K562 (cell line): ENCODE measurements around the gene LRRC1.

ENCODE experiments used
- CTCF ChIP-seq, 3 experiments: IDR thresholded peaks in 2 of 3; conservative IDR thresholded peaks in 1 of 3; 2 replicates each; pipeline ENCODE4 v1.5.1; 2011 to 2012; ENCODE audit warnings: low read length in 3 of 3, mild to moderate bottlenecking in 3 of 3, control low read depth in 2 of 3, improper control_type of control experiment in 1 of 3, inconsistent platforms in 1 of 3, low read depth in 1 of 3, mixed read lengths in 1 of 3, moderate library complexity in 1 of 3; ENCODE audit not compliant: insufficient read depth in 2 of 3
- EP300 ChIP-seq: IDR thresholded peaks from 2 replicates; pipeline ENCODE4 v1.6.1; 2012; ENCODE audit warnings: low read length, improper control_type of control experiment
- HNRNPK ChIP-seq: fragments of 200-400 bp; formaldehyde crosslinking; IDR thresholded peaks from one replicate; pipeline ENCODE4 v1.6.1; 2018; ENCODE audit warnings: mild to moderate bottlenecking, low read depth, low read length; ENCODE audit not compliant: poor library complexity, severe bottlenecking
- MXI1 ChIP-seq: IDR thresholded peaks from 2 replicates; pipeline ENCODE4 v1.6.1; 2011; ENCODE audit warnings: low read depth, mild to moderate bottlenecking, improper control_type of control experiment, low read length
- PHF8 ChIP-seq: fragments of 200-600 bp; sonication (generic); IDR thresholded peaks from 2 replicates; pipeline ENCODE4 v1.6.1; 2012; ENCODE audit warnings: mixed run types, mild to moderate bottlenecking, inconsistent platforms, low read length, moderate library complexity, borderline replicate concordance
- POLR2A ChIP-seq: fragments of 450-650 bp; conservative IDR thresholded peaks from 2 replicates; pipeline ENCODE4 v1.6.1; 2016
- STAT5B ChIP-seq: fragments of 250-450 bp; sonication (Bioruptor Pico); IDR thresholded peaks from 2 replicates; pipeline ENCODE4 v1.8.0; 2021; ENCODE audit warnings: mild to moderate bottlenecking, inconsistent platforms
- U2AF2 ChIP-seq: fragments of 200-400 bp; formaldehyde crosslinking; optimal IDR thresholded peaks from 2 replicates; pipeline ENCODE3; 2017; ENCODE audit warnings: low read depth, mild to moderate bottlenecking, low read length
- ZFPM2 ChIP-seq: fragments of 250-450 bp; sonication (Bioruptor Pico); IDR thresholded peaks from 2 replicates; pipeline ENCODE4 v1.5.1; 2022; ENCODE audit warnings: mild to moderate bottlenecking

GRCh38 chr6:53793318-53794136, 1.3 kb upstream of the LRRC1 start:
- TF ChIP-seq ZFPM2 (CRISPR knock-in tag) (no peak), PHF8 (no peak), POLR2A (no peak), HNRNPK (no peak), STAT5B (no peak), U2AF2 (no peak), EP300 (no peak), MXI1 (no peak), CTCF (IDR thresholded peaks at IDR 0.05 in 2 of 3, conservative IDR thresholded peaks at IDR 0.05 in 1 of 3; ENCODE audit: insufficient read depth in 2 of 3, low read depth in 1 of 3, low read length in 3 of 3) (no peak)
